GM19463 (cell line): ENCODE data around the gene SCAF1.

Experiments
- ATAC-seq: cut with Tn5 transposase; IDR thresholded peaks from one replicate; pipeline ENCODE4 v1.9.1; 2021; ENCODE audit warnings: mild to moderate bottlenecking, moderate library complexity; ENCODE audit not compliant: unreplicated experiment

The SCAF1 gene, protein sequence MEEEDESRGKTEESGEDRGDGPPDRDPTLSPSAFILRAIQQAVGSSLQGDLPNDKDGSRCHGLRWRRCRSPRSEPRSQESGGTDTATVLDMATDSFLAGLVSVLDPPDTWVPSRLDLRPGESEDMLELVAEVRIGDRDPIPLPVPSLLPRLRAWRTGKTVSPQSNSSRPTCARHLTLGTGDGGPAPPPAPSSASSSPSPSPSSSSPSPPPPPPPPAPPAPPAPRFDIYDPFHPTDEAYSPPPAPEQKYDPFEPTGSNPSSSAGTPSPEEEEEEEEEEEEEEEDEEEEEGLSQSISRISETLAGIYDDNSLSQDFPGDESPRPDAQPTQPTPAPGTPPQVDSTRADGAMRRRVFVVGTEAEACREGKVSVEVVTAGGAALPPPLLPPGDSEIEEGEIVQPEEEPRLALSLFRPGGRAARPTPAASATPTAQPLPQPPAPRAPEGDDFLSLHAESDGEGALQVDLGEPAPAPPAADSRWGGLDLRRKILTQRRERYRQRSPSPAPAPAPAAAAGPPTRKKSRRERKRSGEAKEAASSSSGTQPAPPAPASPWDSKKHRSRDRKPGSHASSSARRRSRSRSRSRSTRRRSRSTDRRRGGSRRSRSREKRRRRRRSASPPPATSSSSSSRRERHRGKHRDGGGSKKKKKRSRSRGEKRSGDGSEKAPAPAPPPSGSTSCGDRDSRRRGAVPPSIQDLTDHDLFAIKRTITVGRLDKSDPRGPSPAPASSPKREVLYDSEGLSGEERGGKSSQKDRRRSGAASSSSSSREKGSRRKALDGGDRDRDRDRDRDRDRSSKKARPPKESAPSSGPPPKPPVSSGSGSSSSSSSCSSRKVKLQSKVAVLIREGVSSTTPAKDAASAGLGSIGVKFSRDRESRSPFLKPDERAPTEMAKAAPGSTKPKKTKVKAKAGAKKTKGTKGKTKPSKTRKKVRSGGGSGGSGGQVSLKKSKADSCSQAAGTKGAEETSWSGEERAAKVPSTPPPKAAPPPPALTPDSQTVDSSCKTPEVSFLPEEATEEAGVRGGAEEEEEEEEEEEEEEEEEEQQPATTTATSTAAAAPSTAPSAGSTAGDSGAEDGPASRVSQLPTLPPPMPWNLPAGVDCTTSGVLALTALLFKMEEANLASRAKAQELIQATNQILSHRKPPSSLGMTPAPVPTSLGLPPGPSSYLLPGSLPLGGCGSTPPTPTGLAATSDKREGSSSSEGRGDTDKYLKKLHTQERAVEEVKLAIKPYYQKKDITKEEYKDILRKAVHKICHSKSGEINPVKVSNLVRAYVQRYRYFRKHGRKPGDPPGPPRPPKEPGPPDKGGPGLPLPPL

DNA sequence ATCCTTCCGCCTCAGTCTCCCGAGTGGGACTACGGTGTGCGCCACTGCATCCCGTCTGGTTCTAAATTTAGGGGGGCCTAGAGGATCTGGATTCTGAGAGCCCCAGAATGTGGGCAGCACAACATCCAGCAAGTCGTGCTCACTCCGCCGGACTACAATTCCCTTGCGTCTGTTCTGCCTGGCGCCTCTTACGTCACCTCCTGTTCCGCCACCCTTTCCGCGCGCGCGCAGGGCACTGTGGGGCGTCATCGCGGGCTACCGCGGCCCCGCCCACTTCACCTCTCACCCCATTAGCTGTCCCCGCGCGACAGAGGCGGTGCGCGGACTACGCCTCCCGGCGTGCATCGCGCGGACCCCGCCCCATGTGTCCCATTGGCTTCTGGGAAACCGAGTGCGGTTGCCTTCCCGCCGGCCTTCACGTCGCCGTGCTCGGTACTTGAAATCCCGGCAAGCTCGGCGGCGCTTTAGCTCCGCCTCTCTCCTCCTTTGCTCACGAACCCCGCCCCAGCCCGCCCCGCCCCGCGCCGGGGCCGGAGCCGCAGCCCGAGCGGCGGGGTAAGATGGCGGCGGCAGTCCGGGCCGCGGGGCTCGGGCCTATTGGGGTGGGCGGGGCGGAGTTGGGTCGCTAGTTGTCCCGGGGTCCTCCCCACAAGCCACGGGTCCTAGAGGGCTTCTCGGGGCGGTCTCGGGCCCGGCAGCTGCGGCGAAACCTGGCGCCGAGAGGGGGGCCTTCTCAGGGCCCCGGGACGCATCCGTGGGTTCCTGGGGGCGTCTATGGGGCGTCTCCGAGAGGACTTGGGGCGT, at the start of gene SCAF1:
Gene SCAF1, plus strand, starts transcription at position 522 of the 804 bp plus-strand sequence. CDS start 2,818 bp downstream, outside the sequence.
- peak; percentile 63 for ATAC-seq

DNA sequence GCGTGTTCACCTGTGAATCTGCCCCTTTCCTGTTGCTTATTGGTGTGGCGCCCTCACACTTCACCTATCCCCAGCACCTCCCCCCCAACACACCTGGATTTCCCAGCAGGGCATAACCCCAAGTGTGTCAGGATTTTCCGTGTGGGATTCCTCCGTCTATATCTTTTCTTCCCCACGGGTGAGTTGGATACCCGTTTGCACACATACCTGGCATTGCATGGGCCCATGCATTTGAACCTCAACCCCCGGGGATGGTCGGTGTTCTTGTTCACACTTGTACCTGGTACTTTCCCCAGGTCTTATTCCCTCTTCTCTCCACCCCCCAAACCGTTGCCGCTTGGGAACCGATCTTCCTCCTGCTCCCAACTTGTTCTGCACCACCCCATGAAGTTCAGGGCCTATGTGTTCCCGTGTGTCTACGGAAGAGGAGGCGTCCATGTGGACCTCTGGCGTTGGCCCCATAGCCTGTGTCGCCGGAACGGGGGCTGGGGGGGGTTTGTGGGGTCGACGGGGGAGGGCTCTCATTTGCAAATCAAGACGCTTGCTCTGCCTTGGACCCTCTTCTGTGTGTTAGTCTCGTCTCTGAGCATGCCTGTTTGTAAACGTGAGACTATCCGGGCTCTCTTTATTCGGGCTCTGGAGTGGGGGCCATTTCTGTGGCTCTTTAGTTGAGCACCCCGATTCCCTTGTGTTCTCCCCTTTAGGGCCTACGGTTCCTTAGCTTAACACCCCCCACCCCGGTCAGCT, 49.4 kb upstream of the SCAF1 start:
- ATAC-seq = no peak

- peak; percentile 48 for ATAC-seq
Observed at GRCh38 chr19:49593233-49594113, 48.5 kb upstream of the SCAF1 start.

GRCh38 chr19:49594157-49594992, 47.6 kb upstream of the SCAF1 start:
- ATAC-seq = no peak

GRCh38 chr19:49594993-49595818, 46.8 kb upstream of the SCAF1 start:
- no peak for ATAC-seq

- ATAC-seq = no peak
Observed at GRCh38 chr19:49595819-49596404, 46.1 kb upstream of the SCAF1 start.

GRCh38 chr19:49596407-49596806, 45.6 kb upstream of the SCAF1 start:
- no peak for ATAC-seq

DNA sequence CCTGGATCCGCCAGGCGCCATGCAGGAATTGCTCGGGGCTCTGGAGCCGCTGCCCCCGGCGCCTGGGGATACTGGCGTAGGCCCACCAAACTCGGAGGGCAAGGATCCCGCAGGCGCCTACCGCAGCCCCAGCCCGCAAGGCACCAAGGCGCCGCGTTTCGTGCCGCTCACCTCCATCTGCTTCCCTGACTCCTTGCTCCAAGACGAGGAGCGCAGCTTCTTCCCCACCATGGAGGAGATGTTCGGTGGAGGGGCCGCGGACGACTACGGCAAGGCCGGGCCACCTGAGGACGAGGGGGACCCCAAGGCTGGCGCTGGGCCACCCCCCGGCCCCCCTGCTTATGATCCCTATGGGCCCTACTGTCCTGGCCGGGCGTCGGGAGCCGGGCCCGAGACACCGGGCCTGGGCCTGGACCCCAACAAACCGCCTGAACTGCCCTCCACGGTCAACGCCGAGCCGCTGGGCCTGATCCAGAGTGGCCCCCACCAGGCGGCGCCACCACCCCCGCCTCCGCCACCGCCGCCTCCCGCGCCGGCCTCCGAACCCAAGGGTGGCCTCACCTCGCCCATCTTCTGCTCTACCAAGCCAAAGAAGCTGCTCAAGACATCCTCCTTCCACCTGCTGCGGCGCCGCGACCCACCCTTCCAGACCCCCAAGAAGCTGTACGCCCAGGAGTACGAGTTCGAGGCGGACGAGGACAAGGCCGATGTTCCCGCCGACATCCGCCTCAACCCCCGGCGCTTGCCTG, 44.9 kb upstream of the SCAF1 start:
- no peak for ATAC-seq

GRCh38 chr19:49597703-49597974, 44.4 kb upstream of the SCAF1 start:
- ATAC-seq = no peak

GRCh38 chr19:49599378-49600295, 42.4 kb upstream of the SCAF1 start:
- ATAC-seq = no peak

DNA sequence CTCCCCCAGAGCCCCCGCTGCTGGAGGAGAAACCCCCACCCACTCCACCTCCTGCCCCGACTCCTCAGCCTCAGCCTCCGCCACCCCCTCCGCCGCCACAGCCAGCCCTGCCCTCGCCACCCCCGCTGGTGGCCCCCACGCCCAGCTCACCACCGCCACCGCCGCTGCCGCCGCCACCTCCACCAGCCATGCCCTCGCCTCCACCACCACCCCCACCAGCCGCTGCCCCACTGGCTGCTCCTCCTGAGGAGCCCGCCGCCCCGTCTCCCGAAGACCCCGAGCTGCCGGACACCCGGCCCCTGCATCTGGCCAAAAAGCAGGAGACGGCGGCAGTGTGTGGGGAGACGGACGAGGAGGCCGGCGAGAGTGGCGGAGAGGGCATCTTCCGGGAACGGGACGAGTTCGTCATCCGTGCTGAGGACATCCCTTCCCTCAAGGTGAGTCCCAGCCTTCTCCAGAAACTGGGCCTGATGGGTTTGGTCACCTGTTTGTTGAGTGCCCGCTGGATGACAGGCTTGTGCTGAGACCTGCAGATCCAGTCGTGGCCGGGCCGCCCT, 40.4 kb upstream of the SCAF1 start:
- ATAC-seq = no peak

DNA sequence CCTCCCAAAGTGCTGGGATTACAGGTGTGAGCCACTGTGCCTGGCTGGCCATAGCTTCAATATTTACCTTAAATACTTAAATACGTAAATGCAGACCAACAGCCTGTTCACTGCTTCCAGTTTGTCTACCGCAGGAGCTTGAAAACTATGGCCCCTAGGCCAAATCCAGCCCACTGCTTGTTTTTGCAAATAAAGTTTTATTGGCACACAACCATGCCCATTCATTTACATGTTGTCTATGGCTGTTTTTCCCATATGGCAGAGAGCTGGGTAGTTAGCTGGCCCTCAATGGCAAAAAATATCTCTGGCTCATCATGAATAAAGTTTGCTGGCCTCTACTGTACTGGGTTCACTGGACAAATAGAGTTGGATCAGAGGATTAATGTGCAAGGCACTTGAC, 39.2 kb upstream of the SCAF1 start:
- ATAC-seq = no peak

- no peak for ATAC-seq
Observed at GRCh38 chr19:49605605-49606004, 36.4 kb upstream of the SCAF1 start.

GRCh38 chr19:49609499-49610092, 32.4 kb upstream of the SCAF1 start:
- ATAC-seq = no peak
